HEK293T (cell line): ENCODE results near the gene LGSN.

Experiments used
- BHLHE40 ChIP-seq: fragments of 450-650 bp; IDR thresholded peaks from 2 replicates; pipeline ENCODE4 v1.6.1; 2016; ENCODE audit warnings: mild to moderate bottlenecking, moderate library complexity, borderline replicate concordance
- NFRKB ChIP-seq: fragments of 450-650 bp; IDR thresholded peaks from 2 replicates; pipeline ENCODE4 v1.6.1; 2016; ENCODE audit warnings: mild to moderate bottlenecking, moderate library complexity
- SP1 ChIP-seq: fragments of 450-650 bp; IDR thresholded peaks from 2 replicates; pipeline ENCODE4 v1.6.1; 2017
- ZNF384 ChIP-seq: fragments of 450-650 bp; IDR thresholded peaks from 2 replicates; pipeline ENCODE4 v1.6.1; 2016
- TF ChIP-seq, protein P1 (sequence below): fragments of 450-650 bp; IDR thresholded peaks from 2 replicates; pipeline ENCODE4 v1.6.1; 2016

DNA sequence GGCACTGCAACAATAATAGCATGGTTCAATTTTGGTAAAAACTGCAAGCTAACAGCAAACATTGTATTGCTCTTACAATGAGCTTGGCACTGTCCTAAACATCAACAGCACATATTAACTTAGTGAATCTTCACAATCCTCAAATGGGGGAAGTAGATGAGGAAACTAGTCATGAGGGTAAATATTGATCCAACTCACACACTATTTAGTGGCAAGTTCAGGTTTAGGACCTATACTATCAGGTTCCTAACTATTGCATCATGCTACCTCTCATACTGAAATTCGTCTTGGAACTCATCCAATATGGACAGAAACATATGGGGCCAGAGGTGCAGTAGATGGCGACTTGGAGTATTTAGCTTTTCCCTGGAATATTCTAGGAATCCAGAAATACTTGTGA lies 74.4 kb downstream of the LGSN start:
- TF ChIP-seq NFRKB (no peak), ZNF384 (no peak), SP1 (no peak), BHLHE40 (no peak)
- TF ChIP-seq, protein P1, sequence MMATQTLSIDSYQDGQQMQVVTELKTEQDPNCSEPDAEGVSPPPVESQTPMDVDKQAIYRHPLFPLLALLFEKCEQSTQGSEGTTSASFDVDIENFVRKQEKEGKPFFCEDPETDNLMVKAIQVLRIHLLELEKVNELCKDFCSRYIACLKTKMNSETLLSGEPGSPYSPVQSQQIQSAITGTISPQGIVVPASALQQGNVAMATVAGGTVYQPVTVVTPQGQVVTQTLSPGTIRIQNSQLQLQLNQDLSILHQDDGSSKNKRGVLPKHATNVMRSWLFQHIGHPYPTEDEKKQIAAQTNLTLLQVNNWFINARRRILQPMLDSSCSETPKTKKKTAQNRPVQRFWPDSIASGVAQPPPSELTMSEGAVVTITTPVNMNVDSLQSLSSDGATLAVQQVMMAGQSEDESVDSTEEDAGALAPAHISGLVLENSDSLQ = no peak
